Breast epithelium (tissue), 3 donors: ENCODE results near the gene DSCAML1.

Experiments used
- POLR2A ChIP-seq: fragments of 450-650 bp; IDR thresholded peaks from one replicate; pipeline ENCODE4 v1.6.1; 2016; ENCODE audit warnings: antibody characterized with exemption, mild to moderate bottlenecking, moderate library complexity
- POLR2AphosphoS5 ChIP-seq, 3 donors: sonication (generic); formaldehyde crosslinking; IDR thresholded peaks; one replicate each; pipeline ENCODE4 v1.6.1; 2017; ENCODE audit warnings: antibody characterized with exemption in 3 of 3
- TF ChIP-seq, protein P1 (sequence below), 3 donors: fragments of 450-650 bp; IDR thresholded peaks; one replicate each; pipeline ENCODE4 v1.5.1; 2016 to 2017; ENCODE audit warnings: antibody characterized with exemption in 3 of 3, mild to moderate bottlenecking in 3 of 3, moderate library complexity in 3 of 3

DNA sequence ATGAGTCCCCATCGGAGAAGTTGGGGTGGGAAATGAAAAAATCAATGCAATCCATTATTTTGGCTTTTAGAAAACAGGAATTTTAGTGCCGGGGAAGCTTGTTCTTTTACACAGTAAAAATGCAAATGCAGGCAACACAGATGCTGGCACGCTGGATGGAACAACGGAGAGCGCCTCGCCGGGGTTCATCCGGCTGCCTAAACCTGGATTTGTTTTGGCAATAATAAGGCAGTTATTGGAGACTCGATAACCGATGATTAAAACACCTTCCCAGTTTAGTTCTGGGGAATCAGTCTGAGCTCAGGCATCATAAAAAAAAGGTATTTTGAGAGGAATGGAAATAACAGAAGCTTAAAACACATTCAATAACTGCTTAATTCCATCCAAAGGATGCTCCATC lies 2.9 kb downstream of the DSCAML1 start:
- TF ChIP-seq, protein P1, sequence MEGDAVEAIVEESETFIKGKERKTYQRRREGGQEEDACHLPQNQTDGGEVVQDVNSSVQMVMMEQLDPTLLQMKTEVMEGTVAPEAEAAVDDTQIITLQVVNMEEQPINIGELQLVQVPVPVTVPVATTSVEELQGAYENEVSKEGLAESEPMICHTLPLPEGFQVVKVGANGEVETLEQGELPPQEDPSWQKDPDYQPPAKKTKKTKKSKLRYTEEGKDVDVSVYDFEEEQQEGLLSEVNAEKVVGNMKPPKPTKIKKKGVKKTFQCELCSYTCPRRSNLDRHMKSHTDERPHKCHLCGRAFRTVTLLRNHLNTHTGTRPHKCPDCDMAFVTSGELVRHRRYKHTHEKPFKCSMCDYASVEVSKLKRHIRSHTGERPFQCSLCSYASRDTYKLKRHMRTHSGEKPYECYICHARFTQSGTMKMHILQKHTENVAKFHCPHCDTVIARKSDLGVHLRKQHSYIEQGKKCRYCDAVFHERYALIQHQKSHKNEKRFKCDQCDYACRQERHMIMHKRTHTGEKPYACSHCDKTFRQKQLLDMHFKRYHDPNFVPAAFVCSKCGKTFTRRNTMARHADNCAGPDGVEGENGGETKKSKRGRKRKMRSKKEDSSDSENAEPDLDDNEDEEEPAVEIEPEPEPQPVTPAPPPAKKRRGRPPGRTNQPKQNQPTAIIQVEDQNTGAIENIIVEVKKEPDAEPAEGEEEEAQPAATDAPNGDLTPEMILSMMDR (IDR thresholded peaks at IDR 0.05), result no peak
- no peak for TF ChIP-seq POLR2A
- no peak for TF ChIP-seq POLR2AphosphoS5 (IDR thresholded peaks at IDR 0.05)
